ENCODE results near the gene ENO1. TPM values are rescaled to one million over a fixed set of nuclear protein-coding genes. Genes with fewer than 3 reads are reported as not detected.
A peak's percentile ranks its signal among the peaks of the same experiment; 100 is the strongest.
"Not testable (repeated sequence)": the region's sequence is repeated elsewhere in the genome, so short reads cannot be mapped to it uniquely, and the experiment has no call there.

The ENO1 gene
- total RNA-seq, 1 donor from 2014 or later: 1,388 TPM

DNA sequence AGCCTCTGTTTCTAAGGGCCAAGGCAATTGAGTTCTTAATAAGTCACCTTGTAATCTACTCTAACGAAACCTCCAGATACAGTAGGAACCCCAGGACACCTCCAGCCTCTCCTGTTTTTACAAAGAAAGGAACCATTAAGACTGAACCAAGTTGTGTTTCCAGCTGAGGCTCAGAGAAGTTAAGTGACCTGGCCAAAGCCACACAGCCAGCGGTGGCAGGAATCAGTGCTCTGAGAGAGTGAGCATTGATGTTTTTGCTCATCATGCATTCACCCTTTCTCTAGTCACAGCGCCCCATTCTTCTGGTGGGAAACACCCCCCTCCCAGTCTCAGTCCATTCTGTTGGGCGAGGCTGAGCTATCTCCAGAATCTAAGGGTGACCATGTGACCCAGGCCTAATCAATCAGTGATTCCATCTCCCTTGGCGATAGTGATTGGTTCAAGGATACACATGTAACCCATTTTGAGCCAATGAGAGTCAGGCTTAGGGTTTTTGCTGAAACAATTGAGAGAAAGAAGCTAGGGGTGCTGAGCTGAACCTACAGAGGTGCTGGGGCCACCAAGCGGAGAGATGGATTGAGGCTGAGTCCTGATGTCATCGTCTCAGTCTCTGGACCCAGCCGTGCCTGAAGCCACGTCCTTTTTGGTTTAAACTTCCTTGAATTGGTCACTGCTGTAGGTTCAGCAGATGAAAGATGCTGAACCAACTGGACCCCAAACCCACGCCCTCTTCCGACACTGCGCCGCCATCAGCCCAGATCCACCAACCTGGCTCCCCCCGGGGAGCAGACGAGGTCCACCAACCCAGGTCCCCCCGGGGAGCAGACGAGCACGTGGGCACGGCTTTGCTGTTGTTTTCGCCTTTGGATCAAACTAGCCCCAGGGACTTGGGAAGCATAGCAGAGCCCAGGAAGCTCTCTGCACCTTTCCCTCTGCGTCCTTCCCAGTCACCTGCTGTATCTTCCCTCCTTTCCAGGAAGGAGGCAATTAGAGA, 33.1 kb downstream of the ENO1 start:
- no peak for ATAC-seq

DNA sequence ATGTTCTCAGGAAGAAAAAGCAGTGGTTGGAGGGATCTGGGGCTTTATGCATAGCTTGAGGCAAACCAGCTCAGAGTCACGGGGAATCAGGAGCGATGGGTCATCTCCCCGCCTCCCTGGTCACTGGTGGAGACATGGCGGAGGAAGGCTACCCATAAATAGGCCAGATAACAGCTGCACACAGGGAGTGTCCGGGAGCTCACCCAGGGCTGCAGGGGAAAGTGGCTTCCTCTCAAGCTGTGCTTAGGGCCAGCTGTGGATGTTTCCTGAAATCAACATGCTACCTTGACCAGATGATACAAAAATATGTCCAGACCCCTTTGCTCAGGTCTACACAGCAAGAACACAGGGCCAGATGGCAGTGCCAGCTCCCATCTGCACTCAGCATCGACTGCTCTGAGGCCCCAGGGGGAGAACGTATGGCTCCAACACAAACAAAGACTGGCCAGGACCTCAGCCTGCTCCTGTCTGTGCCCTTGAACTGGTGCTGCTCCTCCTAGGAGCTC, 33.9 kb downstream of the ENO1 start:
- ATAC-seq: no peak

DNA sequence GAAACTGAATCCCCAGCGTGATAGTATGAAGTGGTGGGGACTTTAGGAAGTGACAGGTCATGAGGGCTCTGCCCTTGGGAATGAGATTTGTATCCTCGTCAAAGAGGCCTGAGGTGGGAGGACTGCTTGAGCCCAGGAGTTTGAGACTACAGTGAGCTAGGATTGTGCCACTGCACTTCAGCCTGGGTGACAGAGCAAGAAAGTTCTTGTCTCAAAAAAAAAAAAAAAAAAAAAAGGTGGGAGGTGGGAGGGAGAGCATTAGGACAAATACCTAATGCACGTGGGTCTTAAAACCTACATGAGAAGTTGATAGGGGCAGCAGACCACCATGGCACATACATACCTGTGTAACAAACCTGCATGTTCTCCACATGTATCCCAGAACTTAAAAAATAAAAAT, 37.1 kb downstream of the ENO1 start:
- ATAC-seq: no peak

DNA sequence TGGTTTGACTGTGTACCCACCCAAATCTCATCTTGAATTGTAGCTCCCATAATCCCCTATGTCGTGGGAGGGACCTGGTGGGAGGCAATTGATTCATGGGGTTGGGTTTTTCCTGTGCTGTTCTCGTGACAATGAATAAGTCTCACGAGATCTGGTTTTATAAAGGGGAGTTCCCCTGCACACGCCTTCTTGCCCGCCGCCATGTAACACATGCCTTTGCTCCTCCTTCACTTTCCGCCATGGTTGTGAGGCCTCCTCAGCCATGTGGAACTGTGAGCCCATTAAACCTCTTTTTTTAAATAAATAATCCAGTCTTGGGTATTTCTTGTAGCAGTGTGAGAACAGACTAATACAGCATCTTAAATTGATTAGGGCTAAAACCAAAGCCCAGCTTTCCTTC, 38.5 kb downstream of the ENO1 start:
- ATAC-seq: no peak

DNA sequence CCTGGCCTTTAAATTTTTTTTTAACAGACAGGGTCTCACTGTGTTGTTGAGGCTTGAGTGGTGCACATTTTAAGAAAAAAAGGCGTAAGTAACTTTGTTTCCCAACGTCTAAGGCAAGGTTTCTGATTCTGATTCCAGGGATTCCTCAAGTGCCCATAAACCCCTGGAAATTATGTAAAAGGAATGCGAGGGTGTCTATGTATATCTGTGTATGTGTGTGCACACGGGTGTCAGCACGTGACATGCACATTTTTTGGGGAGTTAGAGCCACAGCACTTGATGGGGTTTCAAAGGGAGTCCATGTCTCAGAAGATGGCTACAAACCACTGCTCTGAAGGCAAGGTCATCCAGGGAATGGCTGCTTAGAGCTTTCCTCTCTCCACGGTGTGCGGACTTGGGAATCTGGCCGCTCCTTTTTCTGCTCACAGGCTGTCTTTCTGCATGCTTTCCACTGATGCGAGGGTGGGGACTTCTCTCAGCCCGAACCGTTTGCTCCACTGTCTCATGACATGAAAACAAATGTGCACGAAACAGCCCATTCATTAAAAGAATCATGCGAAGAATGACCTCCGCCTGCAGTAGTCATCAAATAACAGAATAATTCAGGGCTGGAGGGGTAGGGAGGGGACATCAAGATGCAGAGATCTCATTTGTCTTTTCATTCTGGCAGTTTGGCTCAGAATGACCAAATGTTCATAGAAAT, 42.4 kb downstream of the ENO1 start:
- ATAC-seq: no peak

DNA sequence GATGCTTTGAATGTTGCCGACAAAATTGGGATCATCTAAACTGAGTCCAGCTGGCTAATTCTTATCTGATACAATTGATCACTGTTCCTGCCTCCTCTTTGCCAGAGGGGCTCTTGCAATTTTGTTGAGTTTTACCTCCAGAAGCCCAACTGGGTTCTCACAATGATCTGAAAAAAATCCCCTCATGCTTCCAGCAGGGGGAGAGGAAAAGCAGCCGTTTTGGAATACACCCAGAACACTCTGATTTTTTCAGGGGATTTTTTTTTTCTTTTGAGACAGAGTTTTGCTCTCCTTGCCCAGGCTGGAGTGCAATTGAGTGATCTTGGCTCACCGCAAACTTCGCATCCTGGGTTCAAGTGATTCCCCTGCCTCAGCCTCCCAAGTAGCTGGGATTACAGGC, 47.1 kb downstream of the ENO1 start:
- ATAC-seq: no peak

DNA sequence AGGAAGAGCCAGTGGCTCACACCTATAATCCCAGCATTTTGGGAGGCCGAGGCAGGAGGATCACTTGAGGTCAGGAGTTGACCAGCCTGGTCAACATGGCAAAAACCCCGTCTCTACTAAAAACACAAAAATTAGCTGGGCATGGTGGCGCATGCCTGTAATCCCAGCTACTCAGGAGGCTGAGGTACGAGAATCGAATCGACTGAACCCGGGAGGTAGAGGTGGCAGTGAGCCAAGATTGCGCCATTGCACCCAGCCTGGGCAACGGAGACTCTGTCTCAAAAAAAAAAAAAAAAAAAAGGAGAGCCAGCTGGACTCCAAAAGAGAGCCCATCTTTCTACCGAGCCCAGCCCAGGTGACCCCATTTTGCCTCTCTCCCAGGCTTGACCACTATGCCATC, 47.8 kb downstream of the ENO1 start:
- ATAC-seq: not testable (repeated sequence)

DNA sequence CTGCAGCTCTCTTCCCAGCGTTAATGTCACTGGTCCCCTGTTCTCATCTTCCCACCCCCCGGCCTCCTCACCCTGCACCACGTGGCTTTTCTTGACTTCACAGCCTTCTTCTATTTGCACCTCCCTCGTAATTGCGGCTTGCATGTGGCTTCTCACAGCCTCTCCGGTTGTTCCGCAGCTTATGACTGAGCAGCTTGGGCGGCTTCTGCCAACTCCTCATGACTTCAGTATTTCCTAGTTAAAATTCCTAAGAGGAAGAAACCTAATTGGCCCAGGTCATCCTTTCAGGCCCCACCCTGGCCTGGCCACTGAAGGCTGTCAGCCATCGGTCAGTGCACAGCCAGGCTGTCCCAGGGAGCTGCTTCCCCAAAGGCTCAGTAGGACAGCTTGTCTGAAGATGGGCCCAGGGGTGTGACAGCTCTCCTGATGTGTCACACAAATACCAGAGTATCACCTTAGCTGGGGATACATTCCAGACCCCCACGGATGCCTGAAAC, 52.5 kb downstream of the ENO1 start:
- peak; percentile 36 for ATAC-seq

DNA sequence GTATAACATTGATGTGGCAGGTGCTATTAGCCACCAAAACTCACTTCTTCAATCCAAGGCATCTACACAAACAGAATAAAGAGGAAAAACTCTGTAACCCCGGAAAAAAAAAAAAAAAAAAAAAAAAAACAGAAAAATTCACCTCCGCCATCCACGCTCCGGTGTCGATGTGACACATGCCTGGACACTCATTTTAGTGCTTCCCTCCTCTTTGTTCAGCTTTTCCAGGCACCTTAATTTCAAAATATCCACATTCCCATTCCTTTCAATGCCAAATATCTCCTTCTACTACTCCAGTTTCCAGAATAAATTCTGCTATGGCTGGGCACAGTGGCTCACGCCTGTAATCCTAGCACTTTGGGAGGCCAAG, 55.2 kb downstream of the ENO1 start:
- no peak for ATAC-seq

DNA sequence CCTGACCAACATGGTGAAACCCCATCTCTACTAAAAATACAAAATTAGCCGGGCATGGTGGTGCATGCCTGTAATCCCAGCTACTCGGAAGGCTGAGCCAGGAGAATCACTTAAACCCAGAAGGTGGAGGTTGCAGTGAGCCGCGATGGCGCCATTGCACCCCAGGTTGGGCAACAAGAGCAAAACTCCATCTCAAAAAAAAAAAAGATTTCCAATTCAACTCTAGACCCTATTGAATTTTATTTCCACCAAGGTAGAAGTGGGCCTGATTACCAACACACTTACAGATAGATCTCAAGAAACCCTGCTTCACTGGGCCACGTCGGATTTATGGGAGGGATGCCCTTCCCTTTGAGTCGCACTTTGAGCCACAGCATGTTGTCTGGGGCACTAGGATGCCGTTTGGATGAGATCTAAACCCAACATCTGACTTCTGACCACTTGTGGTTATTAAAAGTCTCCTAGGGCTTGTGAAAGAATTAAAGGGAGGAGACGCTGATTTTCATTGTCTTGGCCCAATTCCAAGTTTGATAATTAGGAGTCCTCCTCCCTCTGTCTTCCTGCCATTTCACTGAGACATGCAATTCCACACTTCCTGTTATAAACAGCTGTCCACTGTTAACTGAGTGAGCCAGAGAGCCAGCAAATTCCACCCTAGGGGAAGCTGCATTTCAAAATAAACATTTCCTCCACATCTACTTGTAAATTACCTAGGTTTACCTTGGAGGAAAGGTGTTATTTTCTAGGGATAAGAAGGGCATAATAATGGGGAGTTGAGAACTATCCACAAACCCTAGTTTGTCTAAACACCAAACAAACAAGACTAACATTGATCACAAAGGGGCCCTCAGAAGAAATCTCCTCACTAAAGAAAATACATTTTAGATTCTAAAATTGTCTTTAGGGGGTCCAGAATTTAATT, 55.9 kb downstream of the ENO1 start:
- ATAC-seq: no peak

DNA sequence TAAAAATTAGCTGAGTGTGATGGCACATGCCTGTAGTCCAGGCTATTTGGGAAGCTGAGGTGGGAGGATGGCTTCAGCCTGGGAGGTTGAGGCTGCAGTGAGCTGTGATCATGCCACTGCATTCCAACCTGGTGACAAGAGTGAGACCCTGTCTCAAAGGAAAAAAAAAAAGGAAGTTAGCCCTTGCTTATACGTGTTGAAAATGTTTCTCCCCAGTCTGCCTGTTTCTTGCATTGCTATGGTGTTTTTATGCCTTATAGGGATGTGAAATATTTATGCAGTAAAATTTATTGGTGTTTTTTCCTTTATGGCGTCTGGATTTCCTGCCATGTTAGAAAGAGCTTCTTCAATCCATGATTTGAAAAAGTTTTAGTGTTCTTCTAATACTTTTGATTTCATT, 57.4 kb downstream of the ENO1 start:
- ATAC-seq: no peak

DNA sequence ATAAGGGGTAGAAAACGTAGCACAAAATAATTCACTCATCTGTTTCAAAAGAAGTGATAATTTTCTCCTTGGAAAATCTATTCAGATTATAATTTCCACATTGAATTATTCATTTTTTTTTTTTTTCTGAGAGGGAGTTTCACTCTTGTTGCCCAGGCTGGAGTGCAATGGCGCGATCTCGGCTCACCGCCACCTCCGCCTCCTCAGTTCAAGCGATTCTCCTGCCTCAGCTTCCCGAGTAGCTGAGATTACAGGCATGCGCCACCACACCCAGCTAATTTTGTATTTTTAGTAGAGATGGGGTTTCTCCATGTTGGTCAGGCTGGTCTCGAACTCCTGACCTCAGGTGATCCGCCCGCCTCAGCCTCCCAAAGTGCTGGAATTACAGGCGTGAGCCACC, 59.7 kb downstream of the ENO1 start:
- not testable (repeated sequence) for ATAC-seq

DNA sequence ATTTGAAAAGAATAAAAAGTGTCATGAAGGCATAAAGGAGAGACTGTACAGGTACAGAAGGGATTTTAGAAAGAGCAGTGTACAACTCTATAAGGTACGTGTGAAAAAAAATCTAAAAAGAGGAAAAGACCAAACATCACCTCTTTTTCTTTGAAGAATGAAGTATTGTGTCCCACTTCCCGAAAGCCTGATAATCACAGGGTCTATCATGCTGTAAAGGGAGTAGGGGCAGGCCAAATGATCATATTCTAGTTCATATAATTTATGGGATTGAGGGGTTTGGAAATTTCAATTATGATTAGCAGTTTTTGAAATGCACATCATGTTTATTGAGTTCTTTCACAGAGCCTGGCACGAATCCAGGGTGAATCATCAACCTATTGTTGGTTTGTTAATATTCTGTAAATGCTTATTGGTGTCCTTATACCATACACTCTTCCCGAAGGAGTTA, 60.1 kb downstream of the ENO1 start:
- ATAC-seq: no peak

DNA sequence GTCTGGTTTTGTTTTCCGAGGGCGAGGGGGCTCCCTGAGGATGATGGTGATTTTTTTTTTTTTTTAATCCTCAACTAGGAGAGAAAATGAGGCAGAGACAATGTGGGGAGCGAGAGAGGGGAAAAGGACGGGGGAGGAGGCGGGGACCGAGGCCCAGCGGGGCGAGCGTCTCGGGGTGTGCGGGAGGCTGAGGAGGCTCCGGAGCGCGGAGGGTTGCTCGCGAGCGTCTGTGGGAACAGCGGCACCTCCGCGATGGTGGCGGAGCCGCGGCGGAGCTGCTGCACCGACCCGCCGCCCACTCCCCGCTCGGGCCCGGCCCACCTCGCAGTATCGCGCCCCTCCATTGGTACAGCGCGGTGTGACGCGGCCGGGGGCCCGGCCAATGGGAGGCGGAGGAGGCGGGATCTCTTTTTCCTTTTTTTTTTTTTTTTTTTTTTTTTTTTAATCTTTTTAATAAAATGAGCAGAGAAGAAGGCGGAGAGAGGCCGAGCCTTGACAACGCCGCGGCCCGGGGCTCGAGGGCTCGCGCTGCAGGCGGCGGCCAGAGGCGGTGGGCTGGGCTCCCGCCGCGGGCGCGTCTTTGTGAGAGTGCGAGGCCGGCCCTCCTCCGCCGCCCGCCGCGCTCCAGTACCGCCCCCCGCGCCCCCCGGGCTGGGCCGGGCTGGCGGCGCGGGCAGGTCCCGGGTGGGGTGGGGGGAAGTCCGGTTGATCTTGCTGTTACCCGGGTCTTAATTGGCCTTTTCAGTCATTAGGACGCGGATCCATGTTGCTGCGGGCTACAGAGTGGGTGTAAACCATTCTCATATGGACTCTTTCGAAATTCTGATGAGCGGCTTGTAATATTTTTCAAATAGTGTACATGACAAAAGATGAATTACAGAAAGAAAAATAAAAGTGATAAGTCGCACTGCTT, 60.8 kb downstream of the ENO1 start, which contains the start of gene RERE:
TSS of gene RERE (minus strand) at position 229 of the 913 bp plus-strand sequence.
- peak; percentile 99 for ATAC-seq

DNA sequence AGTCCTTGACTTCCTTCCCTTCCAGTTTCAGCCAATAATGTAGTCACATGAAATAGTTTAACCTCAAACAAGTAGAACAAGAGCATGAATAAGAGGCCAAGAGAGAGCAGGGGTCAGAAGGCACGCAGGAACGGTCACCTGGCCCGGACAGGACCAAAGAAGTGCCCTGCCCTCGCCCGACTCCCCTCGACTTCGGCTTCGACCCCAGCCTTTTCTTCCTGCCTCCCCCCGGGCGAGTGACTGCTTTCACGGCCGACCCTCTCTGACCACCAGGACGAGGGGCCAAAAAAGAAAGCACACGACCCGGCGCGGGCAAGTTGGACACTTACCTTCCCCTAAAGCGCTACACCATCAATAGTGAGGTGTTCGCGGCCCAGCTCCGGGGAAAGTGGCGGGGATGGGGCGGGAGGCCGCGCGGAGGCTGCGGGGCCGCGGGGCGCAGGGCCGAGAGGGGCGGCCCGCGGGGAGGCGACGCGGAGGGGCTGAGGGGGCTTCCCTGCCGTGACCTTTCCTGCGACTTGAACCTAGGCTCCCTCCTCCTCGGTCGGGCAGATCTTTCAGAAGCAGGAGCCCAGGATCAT, 61.6 kb downstream of the ENO1 start:
- peak; percentile 34 for ATAC-seq

DNA sequence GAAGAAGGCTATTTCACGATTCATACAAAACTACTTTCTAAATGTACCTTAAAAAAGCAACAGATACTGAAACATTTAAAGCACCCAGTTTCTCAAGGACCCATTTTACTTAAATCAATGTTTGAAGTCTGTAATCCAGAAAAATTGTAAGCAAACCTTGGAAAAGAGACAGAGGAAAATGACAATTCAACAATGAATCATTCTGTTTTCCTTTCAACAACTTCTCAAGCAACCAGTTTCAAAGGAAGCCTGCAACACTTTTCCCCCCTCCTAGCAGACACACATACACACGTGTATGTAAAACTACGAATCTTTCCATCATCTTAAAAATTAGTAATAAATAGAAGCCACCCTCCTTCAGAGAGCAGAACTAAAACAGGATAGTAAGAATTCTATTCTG, 62.2 kb downstream of the ENO1 start:
- no peak for ATAC-seq

DNA sequence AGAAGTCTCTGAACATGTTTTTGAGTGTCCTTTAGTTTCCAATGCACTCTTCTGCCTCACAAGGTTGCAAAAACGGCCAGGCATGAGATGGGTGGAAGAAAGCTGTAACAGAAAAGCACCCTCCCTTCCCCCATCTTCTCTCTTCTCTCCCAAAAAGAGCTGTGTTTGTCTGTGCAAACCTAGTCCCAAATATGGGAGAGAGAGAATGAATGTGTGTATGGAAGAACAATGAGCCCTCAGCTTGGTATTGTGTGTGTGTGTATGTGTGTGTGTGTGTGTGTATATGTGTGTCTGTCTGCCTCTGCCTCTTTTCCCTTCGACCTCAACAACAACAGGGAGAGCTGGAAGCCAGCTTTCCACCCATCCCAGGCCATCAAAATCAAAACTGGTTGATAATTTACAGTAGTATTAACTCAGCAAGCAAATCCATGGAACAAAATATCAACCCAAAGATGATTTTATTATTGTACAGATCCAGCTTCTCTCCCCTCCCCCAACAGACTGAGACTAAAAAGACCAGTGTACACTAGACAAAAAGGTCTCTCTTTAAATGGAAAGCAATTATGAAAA, 62.8 kb downstream of the ENO1 start:
- no peak for ATAC-seq

DNA sequence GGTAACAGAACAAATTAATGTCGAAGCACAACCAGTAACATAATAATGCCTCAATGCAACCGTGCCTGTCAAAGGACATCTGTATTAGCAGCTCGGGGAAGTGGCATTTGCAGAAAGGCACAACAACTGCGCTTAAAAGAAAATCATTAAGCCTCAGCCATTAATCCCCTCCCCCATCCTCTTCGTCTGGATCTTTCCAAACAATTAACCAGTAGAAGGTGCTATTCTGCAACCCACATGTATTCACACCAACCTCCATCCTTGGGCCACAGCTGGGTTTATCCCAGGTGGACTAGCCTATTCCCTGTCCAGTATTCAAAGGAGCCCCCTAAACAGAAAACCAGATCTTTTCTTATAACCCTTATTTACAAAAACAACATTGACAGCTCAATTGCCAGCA, 63.6 kb downstream of the ENO1 start:
- ATAC-seq: no peak

DNA sequence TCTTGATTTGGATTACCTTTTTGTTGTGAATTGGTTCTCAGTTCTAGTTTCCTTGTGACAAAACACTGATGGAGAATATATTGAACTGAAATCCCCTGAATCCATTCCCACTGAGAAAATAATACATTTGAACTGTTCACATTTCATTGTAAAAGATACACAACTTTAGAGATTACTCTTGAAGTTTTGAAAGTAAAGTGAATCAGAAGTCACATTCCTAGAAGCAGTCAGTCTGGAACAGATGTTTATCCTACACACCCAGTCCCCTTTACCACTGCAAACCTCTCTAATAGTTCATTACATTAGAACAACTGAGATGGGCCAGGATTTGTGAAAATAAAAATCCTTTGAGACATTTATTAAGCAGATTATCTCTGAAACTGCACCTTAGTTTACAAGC, 64.5 kb downstream of the ENO1 start:
- no peak for ATAC-seq

DNA sequence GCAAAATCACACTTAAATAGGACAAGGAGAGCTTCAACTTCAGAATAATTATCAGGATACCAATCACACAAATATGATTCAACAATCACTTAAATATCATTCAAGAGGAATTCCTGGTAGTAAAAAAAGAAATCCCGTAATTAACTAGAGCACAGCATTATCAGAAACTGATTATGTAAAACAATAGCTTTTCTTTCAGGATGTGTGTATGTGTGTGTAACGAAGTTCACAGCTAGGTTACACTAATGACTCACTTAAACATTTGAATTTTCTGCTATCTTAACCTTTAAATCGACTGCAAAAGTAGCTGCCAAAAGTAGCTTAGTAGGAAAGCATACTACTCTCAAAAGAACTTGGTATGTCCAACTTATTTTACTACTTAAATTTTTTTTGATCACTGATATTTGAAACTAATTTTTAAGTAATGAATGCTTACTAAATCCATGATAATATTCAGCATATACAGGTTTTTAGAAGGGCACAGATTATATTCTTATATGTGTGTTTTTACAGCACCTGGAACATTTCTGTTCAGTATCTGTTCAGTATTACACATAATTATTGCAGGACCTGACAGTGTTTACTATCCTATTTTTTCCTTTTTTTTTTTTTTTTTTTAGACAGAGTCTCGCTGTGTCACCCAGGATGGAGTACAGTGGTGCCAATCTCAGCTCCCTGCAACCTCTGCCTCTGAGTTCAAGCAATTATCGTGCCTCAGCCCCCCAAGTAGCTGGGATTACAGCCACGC, 65.3 kb downstream of the ENO1 start:
- ATAC-seq: no peak
